ENCODE results near the gene POLA1.

GRCh38 chrX:24696294-24696693 is 2.6 kb downstream of the POLA1 start:
- TF ChIP-seq CTCF (IDR thresholded peaks at IDR 0.05; ENCODE audit: low read length) (no peak), EZH2 (optimal IDR thresholded peaks at IDR 0.05; ENCODE audit: low read depth, low read length) (no peak), EZH2phosphoT487 (IDR thresholded peaks at IDR 0.05; ENCODE audit: low read length) (no peak)

Measured in MM.1S (cell line).